GM18951 (cell line): Measurements from ENCODE around the gene SH3RF3.

Experiments
- POLR2A ChIP-seq: IDR thresholded peaks from 4 replicates; pipeline ENCODE4 v1.6.1; 2011; ENCODE audit warnings: mild to moderate bottlenecking; ENCODE audit not compliant: insufficient read length, insufficient read depth; ENCODE audit errors: extremely low read depth
- in situ Hi-C: fragments of 300-500 bp; cut with MboI; formaldehyde crosslinking; loops from one replicate; pipeline ENCODE4 v1.12.0; 2022; ENCODE audit warnings: low sequenced_read_pairs, mixed read lengths, inconsistent platforms; ENCODE audit not compliant: unreplicated experiment

Gene SH3RF3

DNA sequence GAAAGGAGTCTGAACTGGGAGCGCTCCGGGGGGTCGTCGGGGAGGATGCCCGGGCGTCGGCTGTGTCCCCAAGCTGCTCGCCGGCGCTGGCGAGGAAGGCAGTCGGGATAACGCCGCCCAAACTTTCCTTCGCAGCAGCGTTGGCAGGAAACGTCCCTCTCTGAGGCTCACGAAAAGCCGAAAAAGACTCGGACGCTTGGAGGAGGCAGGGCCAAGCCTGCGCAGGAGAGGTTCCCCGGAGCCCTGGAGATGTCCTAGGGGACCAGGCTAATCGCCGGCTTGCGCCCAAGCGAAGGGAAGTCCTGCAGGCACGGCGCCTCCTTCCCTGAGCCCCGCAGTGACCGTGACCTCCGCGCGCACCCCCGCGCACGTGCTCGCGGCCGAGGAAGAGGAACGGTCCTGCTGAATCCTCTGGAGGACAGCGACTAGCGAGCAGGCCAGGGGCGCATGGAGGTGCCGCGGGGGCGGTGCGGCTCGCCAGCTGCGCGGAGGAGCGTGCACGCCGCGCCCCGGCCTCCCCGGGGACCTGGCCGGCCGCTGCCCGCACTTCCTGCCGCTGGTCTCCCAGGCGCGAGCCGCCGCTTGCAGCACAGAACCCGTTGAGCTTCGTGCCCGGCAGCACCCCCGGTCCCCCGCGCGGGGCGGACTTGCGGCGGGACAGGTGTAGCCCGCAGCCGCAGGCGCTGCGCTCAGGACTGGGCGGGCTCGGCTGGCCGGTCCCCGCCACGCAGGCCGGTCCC, at the start of gene SH3RF3:
SH3RF3 (plus strand) TSS at position 590 of the 740 bp plus-strand sequence.
- in situ Hi-C loops, result loop anchor here (25.0 kb wide), 1 partner anchor 384 kb away; no protein-coding TSS in a partner anchor
- TF ChIP-seq POLR2A, result no peak

DNA sequence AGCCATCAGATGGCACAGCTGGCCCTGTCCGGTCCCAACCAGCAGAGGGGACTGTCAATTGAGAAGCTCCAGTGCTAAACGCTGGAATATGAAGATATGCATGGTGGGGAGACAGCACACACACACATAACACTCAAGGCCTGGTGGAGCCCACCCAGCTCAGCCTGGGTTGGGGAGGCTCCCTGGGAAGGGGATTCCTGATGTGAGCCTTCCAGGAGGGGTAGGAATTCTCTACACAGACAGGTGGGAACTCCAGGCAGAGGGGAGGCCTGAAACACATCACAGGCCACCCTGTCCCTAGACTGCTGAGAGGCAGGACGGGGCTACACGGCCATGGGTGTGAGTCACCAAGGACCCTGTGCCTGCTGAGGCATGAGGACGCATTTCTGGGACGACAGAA, 49.4 kb upstream of the SH3RF3 start:
- in situ Hi-C loops, result no loop called here
- TF ChIP-seq POLR2A, result no peak

DNA sequence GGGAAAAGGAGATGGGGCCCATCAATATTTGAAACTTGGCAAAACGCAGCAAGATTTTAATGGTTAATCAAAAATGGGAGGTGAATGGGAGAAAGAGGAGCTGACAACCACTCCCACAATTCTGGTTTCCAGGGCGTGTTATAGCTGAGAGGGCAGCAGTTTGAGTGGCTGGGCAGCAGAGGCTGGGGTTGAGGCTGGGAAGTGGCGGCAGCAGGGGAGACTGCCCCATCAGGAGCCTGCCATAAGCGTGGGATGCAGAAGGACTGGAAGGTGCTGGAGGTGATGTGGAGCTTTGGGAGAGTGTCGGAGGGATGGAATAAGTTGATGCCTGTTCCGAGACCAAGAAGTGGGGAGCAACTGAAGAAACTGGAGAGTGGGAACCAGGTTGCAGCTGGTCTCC, 48.9 kb upstream of the SH3RF3 start:
- no peak for TF ChIP-seq POLR2A
- in situ Hi-C loops, result no loop called here

DNA sequence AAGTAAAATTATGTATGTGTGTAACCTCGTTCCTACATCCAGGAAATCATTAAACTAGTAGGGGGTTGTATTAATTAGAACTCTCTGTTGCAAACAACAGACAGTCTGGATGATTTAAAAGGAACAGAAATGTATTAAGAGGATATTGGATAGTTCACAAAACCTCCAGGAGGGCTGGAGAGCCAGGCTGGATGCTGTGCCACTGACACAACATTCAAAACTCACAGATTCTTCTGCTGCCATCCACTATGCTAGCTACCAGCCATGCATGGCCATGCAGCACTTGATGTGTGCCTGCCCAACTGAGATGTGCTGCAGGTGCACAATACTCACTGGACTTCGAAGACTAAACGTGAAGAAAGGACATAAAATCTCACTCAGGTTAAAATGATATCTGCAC, 48.2 kb upstream of the SH3RF3 start:
- in situ Hi-C loops, result no loop called here
- TF ChIP-seq POLR2A, result no peak

DNA sequence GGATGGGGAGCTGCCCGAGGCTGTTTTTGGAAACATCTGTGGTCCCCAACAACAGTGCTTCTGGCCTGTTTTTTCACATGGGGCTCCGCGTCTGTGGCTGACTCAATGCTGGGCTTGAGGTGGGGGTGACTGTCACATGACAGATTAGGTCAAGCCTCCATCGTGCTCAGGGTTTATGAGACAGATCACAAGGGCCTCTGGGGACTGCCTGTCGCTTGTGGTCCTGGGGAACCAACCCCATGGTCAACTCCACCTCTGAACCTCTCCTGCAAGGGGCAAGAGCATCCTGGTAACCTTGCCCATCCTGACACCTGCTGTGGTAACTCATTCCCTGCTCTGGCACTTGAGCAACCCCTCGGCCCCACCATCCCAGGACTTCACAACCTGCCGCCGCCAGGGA, 47.6 kb upstream of the SH3RF3 start:
- TF ChIP-seq POLR2A, result no peak
- in situ Hi-C loops, result no loop called here

DNA sequence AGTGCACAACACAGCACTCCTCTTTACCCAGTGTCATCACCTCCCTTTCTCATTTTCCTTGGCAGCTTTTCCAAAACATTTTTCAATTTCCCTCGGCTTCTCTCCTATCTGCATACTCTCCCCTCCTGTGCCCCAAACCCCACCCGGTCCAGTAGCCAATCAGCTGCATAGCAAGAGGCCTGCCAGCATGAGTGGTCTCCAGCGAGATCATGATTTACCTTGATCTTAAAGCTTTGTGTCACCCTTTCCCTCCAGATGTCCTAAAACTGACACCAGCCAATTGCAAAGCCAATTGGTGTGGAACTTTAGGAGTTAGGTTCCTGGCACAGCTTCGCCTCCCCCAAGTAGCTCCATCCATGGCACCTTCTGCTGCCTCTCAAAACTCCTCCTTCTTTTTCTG, 45.2 kb upstream of the SH3RF3 start:
- in situ Hi-C loops, result no loop called here
- TF ChIP-seq POLR2A, result no peak

DNA sequence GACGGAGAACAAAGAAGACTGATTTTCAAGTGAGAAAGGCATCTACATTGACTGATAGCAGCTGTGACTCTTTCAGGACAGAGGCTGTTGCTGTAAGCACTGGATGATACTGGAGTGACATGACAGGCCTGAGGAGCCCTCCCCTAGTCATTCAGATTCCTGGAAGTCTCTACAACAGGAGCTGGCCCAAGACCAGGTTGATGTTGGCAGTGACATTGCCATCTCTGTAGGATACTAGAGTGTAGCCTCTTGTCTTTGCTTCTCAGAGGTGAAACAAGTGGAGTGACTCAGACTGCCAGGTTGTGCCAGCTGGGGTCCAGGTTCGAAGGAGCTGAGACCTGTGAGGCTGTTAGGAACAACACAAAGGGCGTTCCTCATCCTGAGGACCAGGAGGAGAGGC, 44.7 kb upstream of the SH3RF3 start:
- TF ChIP-seq POLR2A, result no peak

DNA sequence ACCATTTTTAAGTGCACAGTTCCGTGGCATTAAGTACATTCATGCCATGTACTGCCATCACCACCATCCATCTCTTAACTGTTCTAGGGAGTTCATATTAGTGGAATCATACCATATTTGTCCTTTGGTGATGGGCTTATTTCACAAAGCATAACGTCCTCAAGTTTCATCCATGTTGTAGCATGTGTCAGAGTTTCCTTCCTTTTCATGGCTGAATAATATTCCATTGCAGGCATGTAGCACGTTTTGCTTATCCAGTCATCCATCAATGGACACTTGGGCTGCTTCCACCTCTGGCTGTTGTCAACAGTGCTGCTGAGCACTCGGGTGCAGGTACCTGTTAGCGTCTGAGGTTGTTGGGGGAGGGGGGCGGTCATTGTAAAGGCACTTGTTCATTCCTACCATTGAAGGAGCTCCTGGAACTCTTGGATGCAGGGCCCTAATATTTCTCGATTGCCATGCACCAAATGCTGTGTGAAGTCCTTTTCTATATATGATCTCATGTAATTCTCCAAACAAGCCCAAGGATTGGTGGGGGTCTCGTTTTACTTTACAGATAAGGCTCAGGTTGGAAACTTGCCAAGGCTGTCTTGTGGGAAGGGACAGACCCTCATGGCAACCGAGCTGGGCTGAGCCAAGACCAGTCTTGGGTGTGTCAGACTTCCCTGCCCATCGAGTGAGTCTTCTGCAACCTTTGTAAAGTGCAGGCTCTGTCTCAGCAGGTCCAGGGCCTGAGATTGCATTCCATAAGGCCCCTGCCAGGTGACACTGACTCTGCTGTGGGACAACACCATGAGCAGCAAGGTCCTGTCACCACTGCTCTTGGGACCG, 42.9 kb upstream of the SH3RF3 start:
- TF ChIP-seq POLR2A, result no peak
- in situ Hi-C loops, result no loop called here

More for the DNA sequence above, 44.7 kb upstream of the SH3RF3 start:
- in situ Hi-C loops, result no loop called here

DNA sequence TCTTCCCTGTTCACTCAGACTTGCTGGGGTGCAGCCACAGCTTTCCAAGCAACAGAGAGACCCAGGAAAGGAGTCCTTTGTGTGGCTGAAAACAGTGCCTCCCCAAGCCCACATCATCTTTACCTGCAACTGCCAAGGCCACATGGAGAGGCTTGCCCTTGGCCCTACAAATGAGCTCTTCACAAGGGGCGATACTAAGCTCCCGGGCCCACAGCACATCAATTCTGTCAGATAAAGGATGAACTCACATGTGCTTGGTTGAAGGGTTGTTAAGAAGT, 42.3 kb upstream of the SH3RF3 start:
- in situ Hi-C loops, result no loop called here
- no peak for TF ChIP-seq POLR2A

DNA sequence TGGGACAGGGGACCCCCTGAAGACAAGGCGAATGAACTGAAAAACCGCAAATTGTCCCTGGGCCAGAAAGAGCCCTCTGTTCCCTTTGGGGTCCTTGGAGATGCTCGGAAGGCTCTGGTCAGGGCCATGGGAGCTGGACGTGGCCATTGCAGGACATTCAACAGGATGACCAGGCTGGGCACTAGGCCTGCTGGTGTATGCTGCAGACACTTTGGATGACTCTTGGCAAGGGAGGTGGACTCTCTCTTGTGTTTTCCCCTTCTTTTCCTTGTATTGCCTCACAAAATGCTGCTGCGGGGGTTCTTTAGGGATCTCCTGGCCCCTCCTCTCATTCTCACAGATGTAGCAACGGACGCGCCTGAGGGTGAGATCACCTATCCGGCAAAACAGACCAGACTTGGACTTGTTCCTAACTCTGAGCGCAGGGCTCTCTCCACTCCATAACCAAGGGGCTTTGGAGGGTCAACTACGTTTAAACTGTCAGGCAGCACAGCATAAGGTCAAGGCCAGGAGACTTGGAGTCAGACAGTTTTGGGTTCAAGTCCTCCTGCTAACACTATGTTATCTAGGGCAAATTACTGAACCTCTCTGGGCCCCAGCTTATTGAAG, 41.8 kb upstream of the SH3RF3 start:
- in situ Hi-C loops, result no loop called here
- no peak for TF ChIP-seq POLR2A

DNA sequence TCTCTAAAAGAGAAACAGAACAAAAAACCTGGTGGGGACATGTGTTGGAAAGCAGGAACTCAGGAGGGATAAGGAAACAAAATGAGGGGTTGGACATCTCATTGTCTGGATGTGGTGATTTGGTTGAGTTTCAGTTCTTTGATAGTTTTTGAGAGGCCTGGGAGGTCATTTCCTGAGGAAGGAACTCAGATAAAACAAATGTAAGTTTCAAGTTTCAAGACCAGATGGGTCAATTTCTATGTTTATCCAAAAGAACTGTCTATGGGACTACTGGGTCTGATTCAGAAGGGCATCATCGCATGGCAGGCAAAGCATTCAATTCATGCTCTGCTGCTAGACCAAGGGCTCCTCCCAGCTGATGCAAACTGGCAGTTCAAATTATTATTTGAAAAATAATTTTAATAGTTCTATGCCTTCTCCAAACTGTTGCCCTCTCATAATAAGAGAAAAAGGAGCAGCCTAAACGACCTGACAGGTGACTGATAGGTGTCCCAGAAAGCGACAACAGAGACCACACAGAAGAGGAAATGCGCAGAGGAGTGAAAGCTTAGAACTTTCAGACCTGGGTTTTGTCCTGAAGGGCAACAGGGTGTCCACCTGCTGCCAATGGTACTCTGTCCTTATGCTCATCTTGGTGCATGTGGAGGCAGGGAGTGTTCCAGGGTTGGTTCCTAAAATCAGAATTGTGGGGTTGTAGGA, 39.3 kb upstream of the SH3RF3 start:
- no peak for TF ChIP-seq POLR2A
- in situ Hi-C loops, result no loop called here

DNA sequence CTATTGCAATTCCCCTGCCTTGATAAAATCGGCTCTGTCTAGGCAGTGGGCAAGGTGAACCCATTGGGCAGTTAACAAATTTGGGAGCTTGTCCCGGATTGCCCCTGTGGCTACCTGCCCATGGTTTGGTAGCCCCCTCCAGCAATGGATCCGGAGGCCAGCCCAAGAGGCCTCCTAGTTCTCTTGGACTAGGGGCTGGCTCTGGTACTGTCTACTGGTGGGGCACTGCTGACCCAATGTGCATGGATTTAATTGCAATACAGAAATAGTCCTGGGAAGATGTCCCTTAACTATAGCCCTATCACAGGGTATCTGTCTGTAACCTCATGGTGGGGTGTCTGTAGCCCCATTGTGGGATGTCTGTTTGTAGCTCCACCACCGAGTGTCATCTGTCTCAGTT, 37.5 kb upstream of the SH3RF3 start:
- no peak for TF ChIP-seq POLR2A
- in situ Hi-C loops, result no loop called here

DNA sequence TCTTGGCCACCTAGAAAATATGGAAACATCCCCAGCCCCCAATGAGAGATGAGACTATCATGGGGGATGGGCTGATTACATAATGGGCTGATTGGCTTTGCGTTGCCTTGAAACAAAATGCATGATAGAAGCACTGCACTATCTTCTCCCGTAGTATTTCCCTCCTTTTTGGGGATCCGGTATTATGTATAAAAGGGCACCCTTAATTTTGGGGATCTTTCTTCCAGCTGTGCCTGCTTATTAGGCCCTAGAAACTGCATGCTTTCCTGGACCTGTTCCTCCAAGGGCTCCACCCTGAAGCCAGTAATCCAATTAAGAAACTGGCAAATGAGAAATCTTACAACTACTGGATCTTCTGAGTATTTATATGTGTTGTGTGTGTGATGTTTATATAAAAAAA, 34.9 kb upstream of the SH3RF3 start:
- in situ Hi-C loops, result no loop called here
- TF ChIP-seq POLR2A, result no peak
